ENCODE results near the gene NFIB. TPM values are rescaled to one million over a fixed set of nuclear protein-coding genes. Genes with fewer than 3 reads are reported as not detected.
A peak's percentile ranks its signal among the peaks of the same experiment; 100 is the strongest.

The NFIB gene
- total RNA-seq, 1 donor from 2014 or later, result 9.4 TPM

DNA sequence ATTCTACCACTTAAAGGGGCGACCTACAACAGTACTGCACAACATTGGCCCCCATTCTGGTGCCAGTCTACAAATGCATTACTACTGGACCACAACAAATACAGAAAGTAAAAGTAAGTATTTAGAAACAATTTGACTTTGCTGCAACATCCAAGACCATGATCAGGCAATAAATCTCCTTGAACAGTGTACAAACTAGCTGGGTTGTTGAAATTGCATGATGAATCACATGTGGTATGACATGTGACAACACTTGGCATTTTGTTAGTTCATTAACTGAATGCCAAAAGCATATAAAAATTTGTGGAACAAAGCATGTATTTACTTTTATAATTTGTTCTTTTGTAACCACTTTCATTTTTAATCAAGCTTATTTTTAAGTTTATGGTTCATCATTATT lies 270.5 kb downstream of the NFIB start:
- no peaks in the 10 kb centered on the region for H4K20me1 ChIP-seq (ENCODE audit: insufficient read depth, low read length)
- H3K9me3 ChIP-seq (ENCODE audit: insufficient read depth, low read depth, low read length), result no peaks in the 10 kb centered on the region
- no peak overlapping the region for H3K4me3 Mint-ChIP-seq (ENCODE audit: unreplicated experiment)
- no peaks in the 10 kb centered on the region for H3K4me1 ChIP-seq (ENCODE audit: insufficient read depth, low read length)
- FAIRE-seq (no peak), DNase-seq (ENCODE audit: low read depth) (no peak)
- H3K4me3 ChIP-seq (ENCODE audit: insufficient read depth, low read depth, low read length), result no peak overlapping the region
- H3K36me3 Mint-ChIP-seq (ENCODE audit: low read depth, unreplicated experiment), result no peaks in the 10 kb centered on the region
- H3K27me3 Mint-ChIP-seq (ENCODE audit: low read depth, unreplicated experiment), result no peaks in the 10 kb centered on the region
- no peaks in the 10 kb centered on the region for H3K4me1 Mint-ChIP-seq (ENCODE audit: low read depth, unreplicated experiment)
- no peak overlapping the region for H2AFZ ChIP-seq (ENCODE audit: low read depth, low read length)
- no peaks in the 10 kb centered on the region for H3K36me3 ChIP-seq (ENCODE audit: insufficient read depth, low read length)
- TF ChIP-seq, protein P1, sequence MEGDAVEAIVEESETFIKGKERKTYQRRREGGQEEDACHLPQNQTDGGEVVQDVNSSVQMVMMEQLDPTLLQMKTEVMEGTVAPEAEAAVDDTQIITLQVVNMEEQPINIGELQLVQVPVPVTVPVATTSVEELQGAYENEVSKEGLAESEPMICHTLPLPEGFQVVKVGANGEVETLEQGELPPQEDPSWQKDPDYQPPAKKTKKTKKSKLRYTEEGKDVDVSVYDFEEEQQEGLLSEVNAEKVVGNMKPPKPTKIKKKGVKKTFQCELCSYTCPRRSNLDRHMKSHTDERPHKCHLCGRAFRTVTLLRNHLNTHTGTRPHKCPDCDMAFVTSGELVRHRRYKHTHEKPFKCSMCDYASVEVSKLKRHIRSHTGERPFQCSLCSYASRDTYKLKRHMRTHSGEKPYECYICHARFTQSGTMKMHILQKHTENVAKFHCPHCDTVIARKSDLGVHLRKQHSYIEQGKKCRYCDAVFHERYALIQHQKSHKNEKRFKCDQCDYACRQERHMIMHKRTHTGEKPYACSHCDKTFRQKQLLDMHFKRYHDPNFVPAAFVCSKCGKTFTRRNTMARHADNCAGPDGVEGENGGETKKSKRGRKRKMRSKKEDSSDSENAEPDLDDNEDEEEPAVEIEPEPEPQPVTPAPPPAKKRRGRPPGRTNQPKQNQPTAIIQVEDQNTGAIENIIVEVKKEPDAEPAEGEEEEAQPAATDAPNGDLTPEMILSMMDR (IDR thresholded peaks at IDR 0.05; ENCODE audit: insufficient read depth, low read depth, low read length), result no peak
- no peak for TF ChIP-seq EZH2 (IDR thresholded peaks at IDR 0.05; ENCODE audit: insufficient read depth, low read length)
- no peaks in the 10 kb centered on the region for H3K27me3 ChIP-seq (ENCODE audit: insufficient read depth, low read length)
- no peak overlapping the region for H3K4me2 ChIP-seq (ENCODE audit: low read length)
- no peaks in the 10 kb centered on the region for H3K79me2 ChIP-seq (ENCODE audit: insufficient read depth, low read length)
- H3K27ac Mint-ChIP-seq (ENCODE audit: unreplicated experiment), result peak overlapping the region; percentile 13
- H3K9ac ChIP-seq (ENCODE audit: low read length), result no peak overlapping the region
- H3K9me3 Mint-ChIP-seq (ENCODE audit: unreplicated experiment), result peaks cover 3% of the 10 kb centered on the region
- H3K27ac ChIP-seq (ENCODE audit: low read depth, low read length), result no peak overlapping the region

DNA sequence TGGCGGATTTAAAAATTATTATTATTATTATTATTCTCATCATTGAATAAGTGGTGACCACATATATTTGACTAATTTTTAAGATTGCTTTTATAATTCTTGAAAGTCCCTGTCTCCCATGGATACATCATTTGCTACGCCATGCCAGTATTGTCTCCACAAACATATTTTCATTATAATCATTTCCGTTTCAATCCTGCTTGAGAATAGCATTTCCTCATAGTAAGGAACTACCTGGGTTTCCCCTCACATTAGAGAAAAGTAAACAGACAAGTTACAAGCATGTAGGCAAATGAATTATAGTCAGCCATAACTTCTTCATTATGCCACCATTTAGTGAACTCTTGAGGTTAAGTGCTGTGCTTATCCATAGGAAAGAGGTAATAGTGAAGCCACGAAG lies 276.6 kb downstream of the NFIB start:
- peaks cover 5% of the 10 kb centered on the region for H3K9me3 Mint-ChIP-seq (ENCODE audit: unreplicated experiment)
- FAIRE-seq, result no peak
- H3K27me3 ChIP-seq (ENCODE audit: insufficient read depth, low read length), result peaks cover 2% of the 10 kb centered on the region

DNA sequence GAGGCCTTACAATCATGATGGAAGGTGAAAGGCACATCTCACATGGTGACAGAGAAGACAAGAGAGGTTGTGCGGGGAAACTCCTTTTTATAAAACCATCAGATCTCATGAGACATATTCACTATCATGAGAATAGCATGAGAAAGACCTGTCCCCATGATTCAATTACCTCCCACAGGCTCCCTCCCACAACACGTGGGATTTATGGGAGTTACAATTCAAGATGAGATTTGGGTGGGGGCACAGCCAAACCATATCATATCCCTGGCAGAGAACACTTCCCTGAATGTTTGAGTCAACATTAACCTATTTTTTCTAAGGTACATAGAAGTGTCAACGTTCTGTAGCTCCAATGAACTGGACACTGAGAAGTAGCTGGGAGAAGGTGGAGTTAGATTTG lies 280.9 kb downstream of the NFIB start:
- Mint-ChIP-seq H3K36me3 (ENCODE audit: low read depth, unreplicated experiment) (no peaks in the 10 kb centered on the region), H3K27me3 (ENCODE audit: low read depth, unreplicated experiment) (peaks cover 5% of the 10 kb centered on the region), H3K4me1 (ENCODE audit: low read depth, unreplicated experiment) (peaks cover 9% of the 10 kb centered on the region), H3K27ac (ENCODE audit: unreplicated experiment) (no peak overlapping the region), H3K9me3 (ENCODE audit: unreplicated experiment) (peaks cover 2% of the 10 kb centered on the region), H3K4me3 (ENCODE audit: unreplicated experiment) (no peak overlapping the region)
- TF ChIP-seq, protein P1 (IDR thresholded peaks at IDR 0.05; ENCODE audit: insufficient read depth, low read depth, low read length), result no peak
- TF ChIP-seq EZH2 (IDR thresholded peaks at IDR 0.05; ENCODE audit: insufficient read depth, low read length), result no peak
- H3K27ac ChIP-seq (ENCODE audit: low read depth, low read length), result no peak overlapping the region
- peaks cover 2% of the 10 kb centered on the region for H3K27me3 ChIP-seq (ENCODE audit: insufficient read depth, low read length)
- no peaks in the 10 kb centered on the region for H4K20me1 ChIP-seq (ENCODE audit: insufficient read depth, low read length)
- FAIRE-seq (no peak), DNase-seq (ENCODE audit: low read depth) (no peak)
- no peak overlapping the region for H3K4me2 ChIP-seq (ENCODE audit: low read length)
- no peaks in the 10 kb centered on the region for H3K9me3 ChIP-seq (ENCODE audit: insufficient read depth, low read depth, low read length)
- H3K36me3 ChIP-seq (ENCODE audit: insufficient read depth, low read length), result no peaks in the 10 kb centered on the region
- no peak overlapping the region for H2AFZ ChIP-seq (ENCODE audit: low read depth, low read length)
- H3K9ac ChIP-seq (ENCODE audit: low read length), result no peak overlapping the region
- H3K4me1 ChIP-seq (ENCODE audit: insufficient read depth, low read length), result peaks cover 4% of the 10 kb centered on the region
- H3K79me2 ChIP-seq (ENCODE audit: insufficient read depth, low read length), result no peaks in the 10 kb centered on the region
- H3K4me3 ChIP-seq (ENCODE audit: insufficient read depth, low read depth, low read length), result no peak overlapping the region

More for the DNA sequence above, 276.6 kb downstream of the NFIB start:
- Histone ChIP-seq H3K9me3 (ENCODE audit: insufficient read depth, low read depth, low read length) (no peaks in the 10 kb centered on the region), H3K4me1 (ENCODE audit: insufficient read depth, low read length) (no peaks in the 10 kb centered on the region), H2AFZ (ENCODE audit: low read depth, low read length) (no peak overlapping the region), H3K27ac (ENCODE audit: low read depth, low read length) (no peak overlapping the region), H3K9ac (ENCODE audit: low read length) (no peak overlapping the region), H3K36me3 (ENCODE audit: insufficient read depth, low read length) (no peaks in the 10 kb centered on the region), H4K20me1 (ENCODE audit: insufficient read depth, low read length) (no peaks in the 10 kb centered on the region), H3K79me2 (ENCODE audit: insufficient read depth, low read length) (no peaks in the 10 kb centered on the region), H3K4me3 (ENCODE audit: insufficient read depth, low read depth, low read length) (no peak overlapping the region), H3K4me2 (ENCODE audit: low read length) (no peak overlapping the region)
- Mint-ChIP-seq H3K4me1 (ENCODE audit: low read depth, unreplicated experiment) (no peaks in the 10 kb centered on the region), H3K27ac (ENCODE audit: unreplicated experiment) (no peak overlapping the region), H3K27me3 (ENCODE audit: low read depth, unreplicated experiment) (peaks cover 5% of the 10 kb centered on the region), H3K36me3 (ENCODE audit: low read depth, unreplicated experiment) (no peaks in the 10 kb centered on the region), H3K4me3 (ENCODE audit: unreplicated experiment) (no peak overlapping the region)
- TF ChIP-seq, protein P1 (IDR thresholded peaks at IDR 0.05; ENCODE audit: insufficient read depth, low read depth, low read length), result no peak
- TF ChIP-seq EZH2 (IDR thresholded peaks at IDR 0.05; ENCODE audit: insufficient read depth, low read length), result no peak
- DNase-seq (ENCODE audit: low read depth), result no peak
